Measurements from ENCODE around the gene WHRN.

DNA sequence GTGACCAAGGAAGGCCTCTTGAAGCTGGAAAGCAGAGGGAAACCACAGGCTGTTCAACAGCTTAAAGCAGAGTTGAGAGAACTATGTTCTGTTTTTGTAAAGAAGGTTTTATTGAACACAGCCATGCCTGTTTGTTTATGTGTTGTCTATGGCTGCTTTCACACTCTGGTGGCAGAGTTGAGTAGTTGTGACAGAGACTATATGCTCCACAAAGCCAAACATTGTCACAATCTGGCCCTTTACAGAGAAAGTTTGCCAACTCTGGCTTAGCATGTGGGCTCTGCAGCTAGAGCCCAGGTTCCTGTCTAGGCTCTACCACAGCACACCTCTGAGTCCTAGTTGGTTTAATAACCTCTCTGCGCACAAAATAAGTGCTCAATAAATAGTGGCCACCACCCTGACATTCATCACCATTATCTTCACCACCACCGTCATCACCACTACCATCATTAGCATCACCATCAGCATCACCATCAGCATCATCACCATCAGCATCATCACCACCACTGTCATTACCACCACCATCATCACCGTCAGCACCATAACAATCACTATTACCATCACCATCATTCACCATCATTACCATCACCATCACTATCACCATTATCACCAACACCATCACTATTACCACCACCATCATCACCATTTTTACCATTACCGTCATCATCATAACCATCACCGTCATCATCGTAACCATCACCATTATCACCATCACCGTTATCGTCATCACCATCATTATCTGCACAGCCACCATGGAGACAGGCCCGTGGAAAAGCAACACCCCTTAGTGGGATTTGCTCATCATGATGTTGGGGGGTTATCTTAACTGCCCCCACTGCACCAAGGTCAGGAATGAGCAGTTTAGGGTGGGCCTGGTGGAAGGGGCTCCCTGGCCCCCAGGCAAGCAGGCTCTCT is 135.8 kb downstream of the WHRN start:
- TF ChIP-seq, protein P1, sequence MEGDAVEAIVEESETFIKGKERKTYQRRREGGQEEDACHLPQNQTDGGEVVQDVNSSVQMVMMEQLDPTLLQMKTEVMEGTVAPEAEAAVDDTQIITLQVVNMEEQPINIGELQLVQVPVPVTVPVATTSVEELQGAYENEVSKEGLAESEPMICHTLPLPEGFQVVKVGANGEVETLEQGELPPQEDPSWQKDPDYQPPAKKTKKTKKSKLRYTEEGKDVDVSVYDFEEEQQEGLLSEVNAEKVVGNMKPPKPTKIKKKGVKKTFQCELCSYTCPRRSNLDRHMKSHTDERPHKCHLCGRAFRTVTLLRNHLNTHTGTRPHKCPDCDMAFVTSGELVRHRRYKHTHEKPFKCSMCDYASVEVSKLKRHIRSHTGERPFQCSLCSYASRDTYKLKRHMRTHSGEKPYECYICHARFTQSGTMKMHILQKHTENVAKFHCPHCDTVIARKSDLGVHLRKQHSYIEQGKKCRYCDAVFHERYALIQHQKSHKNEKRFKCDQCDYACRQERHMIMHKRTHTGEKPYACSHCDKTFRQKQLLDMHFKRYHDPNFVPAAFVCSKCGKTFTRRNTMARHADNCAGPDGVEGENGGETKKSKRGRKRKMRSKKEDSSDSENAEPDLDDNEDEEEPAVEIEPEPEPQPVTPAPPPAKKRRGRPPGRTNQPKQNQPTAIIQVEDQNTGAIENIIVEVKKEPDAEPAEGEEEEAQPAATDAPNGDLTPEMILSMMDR (conservative IDR thresholded peaks at IDR 0.05; ENCODE audit: low read length): no peak
- no peak for TF ChIP-seq EZH2phosphoT487 (IDR thresholded peaks at IDR 0.05; ENCODE audit: borderline replicate concordance, low read depth, low read length)

Measured in OCI-LY7 (cell line).